GM19438 (cell line): Measurements from ENCODE around the gene MRPL43.
A peak's percentile ranks its signal among the peaks of the same experiment; 100 is the strongest.
"Not testable (repeated sequence)": the region's sequence is repeated elsewhere in the genome, so short reads cannot be mapped to it uniquely, and the experiment has no call there.

ENCODE experiments used
- ATAC-seq: cut with Tn5 transposase; IDR thresholded peaks from one replicate; pipeline ENCODE4 v1.9.1; 2021; ENCODE audit warnings: low read depth; ENCODE audit not compliant: unreplicated experiment

Gene MRPL43

GRCh38 chr10:100986952-100987684 is at the start of gene MRPL43, which contains the start of gene TWNK:
Gene MRPL43, minus strand, starts transcription at chr10:100987497. Its CDS starts 54 bp downstream, at chr10:100987443.
Gene TWNK, plus strand, starts transcription at chr10:100987543. Its CDS starts 668 bp downstream, at chr10:100988211.
- peak; percentile 94 for ATAC-seq

GRCh38 chr10:101036726-101037125 is 49.4 kb upstream of the MRPL43 start:
- no peak for ATAC-seq

DNA sequence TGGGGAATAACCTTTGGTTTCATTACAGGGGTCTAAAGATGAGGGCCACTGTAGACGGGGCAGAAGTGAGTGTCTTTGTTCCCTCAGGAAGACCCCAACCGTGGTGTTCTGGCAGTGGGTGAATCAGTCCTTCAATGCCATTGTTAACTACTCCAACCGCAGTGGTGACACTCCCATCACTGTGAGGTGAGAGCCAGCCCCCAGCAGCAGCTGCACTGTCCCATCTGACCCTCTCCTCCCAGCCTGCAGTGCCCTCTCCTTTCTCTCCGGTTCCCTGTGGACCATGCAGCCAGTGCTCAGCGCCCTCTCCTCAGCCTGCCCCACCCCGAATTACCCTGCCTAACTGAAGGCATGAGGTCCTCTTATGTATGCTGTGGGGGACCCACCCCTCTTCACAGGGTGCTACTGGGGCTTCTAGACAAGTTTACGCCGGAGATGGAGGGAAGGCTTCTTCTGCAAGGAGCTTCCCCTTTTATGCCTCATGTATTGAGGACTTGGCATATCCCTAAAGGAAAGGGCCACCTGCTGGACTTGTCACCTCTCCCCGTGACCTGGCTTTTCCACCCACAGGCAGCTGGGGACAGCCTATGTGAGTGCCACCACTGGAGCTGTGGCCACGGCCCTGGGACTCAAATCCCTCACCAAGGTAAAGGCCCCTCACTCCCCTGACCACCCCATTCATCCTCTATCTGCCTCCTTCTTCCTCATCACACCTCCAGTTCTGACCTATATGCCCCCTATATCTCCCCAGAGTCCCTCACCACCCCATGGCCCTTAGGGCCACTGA is 48.8 kb upstream of the MRPL43 start:
- ATAC-seq, result no peak

DNA sequence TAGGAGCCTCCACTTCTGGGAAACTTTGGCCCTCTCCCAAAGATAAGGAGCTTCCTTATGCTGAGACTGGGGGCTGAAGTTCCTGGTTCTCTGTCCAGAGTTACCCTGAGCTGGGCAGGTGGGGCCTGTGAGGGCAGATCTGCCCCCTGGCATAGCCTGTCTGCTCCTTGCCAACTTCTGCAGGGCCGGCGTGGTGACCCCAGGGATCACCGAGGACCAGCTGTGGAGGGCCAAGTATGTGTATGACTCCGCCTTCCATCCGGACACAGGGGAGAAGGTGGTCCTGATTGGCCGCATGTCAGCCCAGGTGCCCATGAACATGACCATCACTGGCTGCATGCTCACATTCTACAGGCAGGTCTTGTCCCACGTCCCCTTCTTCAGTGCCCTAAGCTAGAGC is 48.0 kb upstream of the MRPL43 start:
- no peak for ATAC-seq

DNA sequence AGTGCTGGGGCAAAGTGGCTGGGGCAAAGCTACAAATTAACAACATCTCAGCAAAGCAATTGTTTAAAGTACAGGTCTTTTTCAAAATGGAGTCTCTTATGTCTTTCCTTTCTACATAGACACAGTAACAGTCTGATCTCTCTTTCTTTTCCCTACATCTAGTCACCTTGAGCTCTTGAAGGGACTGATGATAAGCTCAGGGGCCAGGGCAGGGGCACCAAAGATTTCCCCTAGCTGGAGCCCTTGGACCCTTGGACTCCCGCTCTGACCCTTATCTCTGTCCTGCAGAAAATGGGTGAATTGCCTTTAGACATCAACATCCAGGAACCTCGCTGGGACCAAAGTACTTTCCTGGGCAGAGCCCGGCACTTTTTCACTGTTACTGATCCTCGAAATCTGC is 47.1 kb upstream of the MRPL43 start:
- ATAC-seq, result not testable (repeated sequence)

- no peak for ATAC-seq
Observed at GRCh38 chr10:101033276-101033675, 46.0 kb upstream of the MRPL43 start.

DNA sequence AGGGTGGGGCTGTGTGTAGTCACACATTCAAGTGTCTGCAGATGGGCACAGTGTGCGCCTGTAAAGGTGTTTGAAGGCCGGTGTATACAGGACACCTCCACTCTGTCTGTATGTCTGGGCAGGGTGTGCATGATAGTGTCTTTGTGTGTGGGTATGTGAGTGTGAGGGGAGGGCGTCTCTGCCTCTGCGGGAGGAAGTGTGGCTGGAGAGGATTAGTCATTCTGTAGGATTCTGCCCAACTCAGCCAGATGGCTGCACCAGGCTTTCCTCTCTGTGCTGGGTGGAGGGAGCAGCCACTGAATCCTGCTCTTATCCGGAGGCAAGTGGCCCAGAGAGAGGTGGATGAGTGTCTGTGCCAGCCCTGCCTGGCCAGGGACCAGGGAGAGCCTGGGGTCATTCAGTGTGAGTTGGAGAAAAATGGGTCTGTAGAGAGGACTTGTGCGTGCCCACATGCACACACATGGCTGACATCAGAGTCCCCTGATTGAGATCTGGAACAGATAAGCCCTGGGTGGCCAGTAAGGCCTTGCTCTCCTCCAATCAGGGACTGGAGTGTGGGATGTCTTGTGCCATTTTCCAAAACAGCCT is 45.4 kb upstream of the MRPL43 start:
- no peak for ATAC-seq

DNA sequence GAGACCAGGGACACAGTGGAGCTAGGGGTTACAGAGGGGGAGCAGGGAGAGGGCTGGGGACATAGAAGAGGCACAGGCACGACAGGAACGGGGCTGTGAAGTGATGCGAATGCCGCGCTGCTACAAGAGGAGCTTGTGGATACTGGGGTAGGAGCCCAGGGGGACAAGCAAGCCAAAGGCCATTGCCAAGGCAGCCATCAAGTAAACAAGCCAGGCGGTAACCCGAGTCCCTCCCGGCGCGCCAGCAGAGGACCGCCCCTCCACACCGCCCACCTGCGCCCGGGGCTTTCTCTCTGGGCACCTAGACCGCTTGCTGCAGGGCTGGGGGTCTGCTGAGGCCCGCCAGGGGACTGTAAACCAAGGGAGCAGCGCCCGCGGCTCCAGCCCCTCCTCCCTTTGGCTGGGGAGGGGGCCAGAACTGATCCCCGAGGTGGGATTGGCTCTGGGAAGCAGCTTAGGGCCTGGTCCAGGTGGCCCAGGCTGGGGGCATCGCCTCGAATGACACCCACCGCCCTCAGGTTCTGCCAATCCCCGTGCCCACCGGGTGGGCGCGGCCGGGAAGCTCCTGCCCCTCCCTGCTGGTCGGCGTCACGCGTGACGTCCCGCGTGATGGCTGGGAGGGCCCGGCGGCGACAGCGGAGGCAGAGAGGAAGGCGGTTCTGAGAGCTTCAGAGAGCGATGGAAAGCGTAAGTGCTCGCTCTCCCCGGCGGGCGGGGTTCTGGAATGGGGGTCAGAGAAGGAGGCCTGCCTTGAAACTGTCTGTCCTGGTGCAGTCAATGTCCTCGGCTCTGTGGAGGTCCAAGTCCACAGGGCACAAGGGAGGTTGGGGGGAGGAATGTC is 44.7 kb upstream of the MRPL43 start:
- ATAC-seq, result no peak

- ATAC-seq, result peak; percentile 89
Observed at GRCh38 chr10:101031128-101031795, 44.0 kb upstream of the MRPL43 start, which contains the start of the genes PDZD7 and SFXN3. Gene PDZD7, minus strand, starts transcription at chr10:101031129. Its CDS starts 910 bp downstream, at chr10:101030219. Gene SFXN3, plus strand, starts transcription at chr10:101031234. Its CDS starts 3,461 bp downstream, at chr10:101034695.

DNA sequence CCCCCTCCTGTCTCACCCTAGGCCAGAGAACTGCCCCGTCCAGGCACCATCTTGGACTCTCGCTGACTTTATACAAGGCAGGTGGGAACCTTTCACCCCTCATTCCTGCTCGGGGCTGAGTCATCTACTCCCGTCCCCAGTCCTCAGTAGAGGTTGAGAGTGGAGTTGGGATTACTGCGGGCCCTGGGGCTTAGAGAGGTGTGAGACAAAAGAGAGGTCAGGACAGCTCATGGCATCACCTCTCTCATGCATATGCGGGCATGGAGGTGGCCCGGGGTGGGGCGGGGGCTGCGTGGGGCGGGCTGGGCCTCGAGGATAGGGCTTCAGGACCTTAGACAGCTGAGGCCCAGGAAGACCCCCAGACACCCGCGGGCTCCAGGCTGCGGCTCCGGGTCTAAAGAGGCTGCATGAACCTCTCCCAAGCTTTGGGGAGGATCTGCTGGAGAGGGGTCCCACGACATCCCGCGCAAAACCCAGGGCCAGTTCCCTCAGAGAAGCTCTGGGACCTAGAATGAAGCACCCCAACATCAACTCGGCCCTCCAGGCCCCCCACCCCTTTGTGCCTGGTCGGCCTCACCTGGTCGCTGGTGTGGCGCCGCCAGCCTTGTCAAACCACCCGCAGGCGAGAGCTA is 43.3 kb upstream of the MRPL43 start:
- ATAC-seq, result no peak

- ATAC-seq, result no peak
Observed at GRCh38 chr10:101029520-101030295, 42.4 kb upstream of the MRPL43 start.

DNA sequence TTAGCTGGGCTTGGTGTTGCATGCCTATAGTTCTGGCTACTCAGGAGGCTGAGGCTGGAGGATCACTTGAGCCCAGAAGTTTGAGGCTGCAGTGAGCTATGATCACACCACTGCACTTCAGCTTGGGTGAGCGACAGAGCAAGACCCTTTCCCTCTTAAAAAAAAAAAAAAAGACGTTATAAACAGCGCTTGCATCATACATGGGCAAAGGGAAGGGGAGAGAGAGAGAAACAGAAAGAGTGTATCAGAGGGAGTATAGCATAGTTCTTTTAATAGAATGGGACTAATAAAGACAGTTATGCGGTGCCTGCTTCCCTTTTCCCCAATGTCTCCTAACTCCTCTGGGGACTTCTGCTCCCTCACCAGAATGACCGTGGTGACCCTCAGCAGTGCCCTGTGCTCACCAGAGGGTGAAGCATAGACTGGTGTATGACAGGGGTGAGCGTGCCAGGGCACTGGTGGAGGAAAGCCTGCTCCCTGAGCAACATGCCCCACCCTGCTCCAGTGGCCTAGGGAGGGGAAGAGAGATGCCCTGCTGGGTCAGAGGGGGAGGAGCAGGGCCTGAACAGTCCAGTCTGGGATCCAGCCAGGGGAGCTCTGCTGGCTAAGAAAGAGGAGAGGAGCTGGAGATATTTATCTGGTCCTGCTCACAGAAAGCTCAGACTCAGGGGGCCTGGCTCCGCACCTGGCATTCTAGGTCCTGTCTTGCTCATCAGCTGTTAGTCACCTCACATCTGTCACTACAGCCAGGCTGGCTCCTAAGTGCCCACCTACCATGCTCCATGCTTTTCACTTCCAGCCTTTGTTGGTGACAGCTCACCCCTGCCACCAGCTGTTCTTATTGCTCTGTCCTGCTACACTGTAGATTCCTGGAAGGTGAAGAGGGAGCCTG is 41.4 kb upstream of the MRPL43 start:
- ATAC-seq, result no peak

- no peak for ATAC-seq
Observed at GRCh38 chr10:101027106-101027720, 39.9 kb upstream of the MRPL43 start.

DNA sequence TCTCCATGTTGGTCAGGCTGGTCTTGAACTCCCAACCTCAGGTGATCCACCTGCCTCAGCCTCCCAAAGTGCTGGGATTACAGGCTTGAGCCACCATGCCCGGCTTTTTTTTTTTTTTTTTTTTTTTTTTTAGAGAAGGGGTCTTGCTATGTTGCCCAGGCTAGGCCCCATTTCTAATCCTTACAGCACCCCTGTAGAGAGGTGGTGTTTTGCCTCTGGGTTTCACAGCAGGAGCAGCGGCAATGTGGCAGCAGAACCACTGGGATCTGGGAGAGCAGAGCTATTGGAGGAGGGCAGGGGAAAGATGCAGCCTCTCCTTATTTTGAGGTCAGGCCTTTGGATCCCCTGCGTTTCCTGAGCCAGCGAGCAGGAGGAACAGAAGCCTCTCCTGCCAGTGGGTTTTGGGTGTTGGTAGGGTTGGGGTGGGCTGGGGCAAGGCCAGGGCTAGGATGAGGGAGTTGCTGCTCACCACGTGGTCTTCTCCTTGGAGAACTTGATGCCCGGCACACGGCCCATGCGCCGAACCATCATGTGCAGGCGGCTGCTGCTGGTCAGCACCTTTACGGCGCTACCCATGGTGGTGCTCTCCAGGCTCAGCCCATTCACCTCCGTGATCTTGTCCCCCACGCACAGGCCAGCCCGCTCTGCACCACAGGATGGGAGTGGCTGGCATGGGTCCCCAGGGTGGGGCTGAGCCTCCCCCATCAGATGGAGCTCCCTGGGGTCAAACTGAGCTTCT is 35.8 kb upstream of the MRPL43 start:
- no peak for ATAC-seq

GRCh38 chr10:101021692-101022251 is 34.5 kb upstream of the MRPL43 start:
- ATAC-seq, result no peak

GRCh38 chr10:101021239-101021638 is 33.9 kb upstream of the MRPL43 start:
- ATAC-seq, result no peak
